CD4-positive, alpha-beta T cell treated with Interleukin-4 for 1 hour (primary cell): ENCODE data around the gene LAPTM4A.
"Not testable (repeated sequence)": the region's sequence is repeated elsewhere in the genome, so short reads cannot be mapped to it uniquely, and the experiment has no call there.

Experiments
- DNase-seq, 2 donors: peaks; one replicate each; pipeline ENCODE4 v3.0.0-alpha.2; 2020 to 2022

Gene LAPTM4A

DNA sequence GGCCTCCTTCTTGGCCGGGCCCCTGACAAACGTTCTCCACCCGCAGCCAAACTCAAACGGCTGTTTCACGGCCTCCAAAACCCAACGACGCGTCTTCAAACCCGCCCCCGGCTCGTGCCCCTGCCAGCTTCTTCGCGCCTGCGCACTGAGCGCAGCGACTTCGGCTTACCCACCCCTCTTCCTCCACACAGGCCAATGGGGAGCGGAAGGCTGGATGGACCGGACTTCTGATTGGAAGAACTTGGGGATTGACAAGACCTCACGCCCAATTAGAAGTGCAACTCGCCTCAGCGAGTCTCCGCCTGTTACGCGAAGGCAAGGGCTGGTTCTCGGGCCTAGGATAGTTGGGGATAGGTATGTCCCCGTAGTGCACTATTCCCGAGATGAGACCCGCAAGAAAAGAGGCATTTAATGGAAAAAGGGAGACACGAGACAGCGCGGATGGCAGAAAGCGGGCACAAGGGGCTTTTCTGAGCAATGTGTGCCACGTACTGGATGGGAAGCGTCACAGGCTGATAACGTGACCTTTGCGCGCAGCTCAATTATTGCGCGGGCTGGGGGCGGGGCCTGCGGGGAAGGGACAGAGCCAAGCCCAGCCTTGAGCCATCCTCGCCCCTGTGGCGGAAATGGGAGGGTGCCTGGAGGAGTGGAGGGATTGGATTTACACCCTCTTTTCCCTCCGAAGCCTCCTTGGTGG, at the start of gene LAPTM4A:
LAPTM4A (minus strand) TSS at position 97 of the 697 bp plus-strand sequence. CDS start 108 bp downstream, outside the sequence.
- peak; percentile 99 for DNase-seq

- DNase-seq, result no peak
Measured at GRCh38 chr2:20100711-20101110, 49.3 kb upstream of the LAPTM4A start.

- DNase-seq, result no peak
Measured at GRCh38 chr2:20099780-20100179, 48.4 kb upstream of the LAPTM4A start.

GRCh38 chr2:20097889-20098714, 46.7 kb upstream of the LAPTM4A start:
- DNase-seq, result peak; percentile 71 to 77

- DNase-seq, result no peak
Measured at GRCh38 chr2:20095469-20095868, 44.0 kb upstream of the LAPTM4A start.

- DNase-seq, result no peak
Measured at GRCh38 chr2:20094955-20095354, 43.5 kb upstream of the LAPTM4A start.

- no peak for DNase-seq
Measured at GRCh38 chr2:20094142-20094755, 42.8 kb upstream of the LAPTM4A start.

- no peak for DNase-seq
Measured at GRCh38 chr2:20093263-20094141, 42.1 kb upstream of the LAPTM4A start.

DNA sequence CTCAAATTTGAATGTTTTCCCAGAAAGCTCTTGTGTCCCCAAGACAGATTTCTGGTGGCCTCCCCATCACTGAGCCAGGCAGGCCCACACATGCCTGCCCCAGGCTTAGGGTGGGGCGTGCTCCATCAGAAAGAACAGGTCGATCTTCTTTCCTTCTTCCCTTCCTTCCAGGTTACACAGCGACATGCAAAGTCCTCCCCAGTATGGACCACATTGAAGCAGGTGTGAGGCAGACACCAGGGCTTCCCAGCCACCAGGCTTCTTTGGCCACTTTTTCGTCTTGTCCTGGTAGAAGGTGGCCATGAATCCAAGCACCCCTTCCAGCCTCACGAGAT, 41.4 kb upstream of the LAPTM4A start:
- no peak for DNase-seq

GRCh38 chr2:20092226-20092900, 40.9 kb upstream of the LAPTM4A start:
- DNase-seq, result no peak

GRCh38 chr2:20091305-20091991, 40.0 kb upstream of the LAPTM4A start:
- no peak for DNase-seq

- no peak for DNase-seq
Measured at GRCh38 chr2:20089715-20090464, 38.5 kb upstream of the LAPTM4A start.

GRCh38 chr2:20085909-20086308, 34.5 kb upstream of the LAPTM4A start:
- DNase-seq, result not testable (repeated sequence)

- not testable (repeated sequence) for DNase-seq
Measured at GRCh38 chr2:20082812-20083211, 31.4 kb upstream of the LAPTM4A start.

- no peak for DNase-seq
Measured at GRCh38 chr2:20081841-20082240, 30.4 kb upstream of the LAPTM4A start.

DNA sequence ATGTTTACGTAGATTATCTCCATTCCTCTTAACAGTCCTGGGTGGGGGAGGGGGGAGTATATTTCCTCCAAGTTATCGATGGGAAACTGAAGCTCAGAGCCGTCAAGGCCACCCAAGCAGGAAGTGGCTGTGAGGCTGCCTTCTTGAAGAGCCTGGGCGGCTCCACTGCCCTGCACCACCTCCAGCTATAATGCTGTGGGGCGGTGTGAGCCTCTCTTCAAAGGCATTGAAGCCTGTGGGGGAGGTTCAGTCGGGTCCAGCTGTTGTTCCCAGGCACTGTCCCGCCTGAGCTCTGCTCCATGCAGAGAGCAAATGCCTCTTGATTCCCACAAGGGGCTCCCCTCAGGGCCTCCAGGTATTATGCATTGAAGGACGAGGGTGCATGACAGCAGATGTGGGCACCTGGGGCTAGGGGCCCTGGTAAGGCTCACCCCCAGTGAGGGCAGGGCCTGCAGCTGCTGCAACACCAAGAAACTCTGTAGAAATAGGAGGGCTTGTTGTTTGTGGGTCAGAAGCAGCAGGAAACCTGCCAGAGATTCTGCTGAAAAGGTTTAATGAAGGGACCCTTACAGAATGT, 29.5 kb upstream of the LAPTM4A start:
- DNase-seq, result no peak

GRCh38 chr2:20080428-20080827, 29.0 kb upstream of the LAPTM4A start:
- DNase-seq, result no peak

- no peak for DNase-seq
Measured at GRCh38 chr2:20079546-20080115, 28.2 kb upstream of the LAPTM4A start.

DNA sequence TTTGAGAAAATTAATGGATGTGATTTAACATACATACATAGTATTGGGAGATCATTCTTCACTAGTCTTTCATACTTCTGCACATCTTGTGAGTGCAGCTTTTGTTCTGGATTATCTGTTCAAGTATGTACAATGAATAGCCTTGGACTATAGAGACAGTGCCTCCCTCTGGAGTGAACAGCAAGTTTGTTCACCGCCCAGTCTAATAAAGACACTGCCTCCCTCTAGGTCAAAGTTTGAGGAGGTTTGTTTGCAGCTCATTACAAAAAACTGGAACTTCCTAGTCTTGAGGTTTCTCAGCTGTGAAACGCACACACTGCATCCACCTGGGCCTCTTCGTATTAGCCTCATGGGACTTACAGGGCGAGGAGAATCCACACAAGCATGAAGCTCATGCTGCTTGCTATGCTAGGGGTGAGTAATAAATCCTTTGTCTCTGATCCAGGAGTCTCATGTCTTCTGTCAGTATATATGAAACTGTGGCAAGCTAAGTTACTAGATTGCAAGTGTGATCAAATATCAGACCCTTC, 26.0 kb upstream of the LAPTM4A start:
- no peak for DNase-seq

- DNase-seq, result no peak
Measured at GRCh38 chr2:20076757-20077156, 25.3 kb upstream of the LAPTM4A start.
